WERI-Rb-1 (cell line): ENCODE measurements around the gene CIDEB.
"Not testable (repeated sequence)": the region's sequence is repeated elsewhere in the genome, so short reads cannot be mapped to it uniquely, and the experiment has no call there.

ENCODE experiments used
- DNase-seq: peaks from one replicate; pipeline ENCODE4 v3.0.0-alpha.2; 2020
- H3K27ac ChIP-seq: fragments of 250-450 bp; sonication (Bioruptor Pico); 2 replicates; pipeline ENCODE4 v1.5.1; 2020; ENCODE audit warnings: mild to moderate bottlenecking, moderate library complexity
- H3K27me3 ChIP-seq: fragments of 250-450 bp; sonication (Bioruptor Pico); 2 replicates; pipeline ENCODE4 v1.5.1; 2021; ENCODE audit warnings: mild to moderate bottlenecking, low read depth, moderate library complexity; ENCODE audit not compliant: insufficient read depth, severe bottlenecking
- H3K36me3 ChIP-seq: fragments of 250-450 bp; sonication (Bioruptor Pico); 2 replicates; pipeline ENCODE4 v1.5.1; 2020; ENCODE audit warnings: mild to moderate bottlenecking, moderate library complexity
- H3K4me3 ChIP-seq: 2 replicates; pipeline ENCODE4 v1.5.1; 2011; ENCODE audit warnings: low read depth, mild to moderate bottlenecking, control low read depth, low read length
- H3K9me3 ChIP-seq: fragments of 250-450 bp; sonication (Bioruptor Pico); 2 replicates; pipeline ENCODE4 v1.5.1; 2021; ENCODE audit warnings: mild to moderate bottlenecking, moderate library complexity; ENCODE audit not compliant: severe bottlenecking
- TF ChIP-seq, protein P1 (sequence below): IDR thresholded peaks from 2 replicates; pipeline ENCODE4 v1.5.1; 2011; ENCODE audit warnings: low read depth, mild to moderate bottlenecking, control low read depth, inconsistent platforms, low read length

CIDEB gene

GRCh38 chr14:24307575-24308341, at the start of gene CIDEB:
Gene CIDEB, minus strand, starts transcription at chr14:24307977. Its CDS starts 119 bp downstream, at chr14:24307858.
- peak; percentile 59 for DNase-seq
- Histone ChIP-seq H3K36me3 (peaks cover 46% of the 10 kb centered on the region), H3K4me3 (no peak within 1 kb of the TSS), H3K27me3 (no peaks in the 10 kb centered on the region), H3K27ac (no peak within 1 kb of the TSS), H3K9me3 (no peaks in the 10 kb centered on the region)
- TF ChIP-seq, protein P1, sequence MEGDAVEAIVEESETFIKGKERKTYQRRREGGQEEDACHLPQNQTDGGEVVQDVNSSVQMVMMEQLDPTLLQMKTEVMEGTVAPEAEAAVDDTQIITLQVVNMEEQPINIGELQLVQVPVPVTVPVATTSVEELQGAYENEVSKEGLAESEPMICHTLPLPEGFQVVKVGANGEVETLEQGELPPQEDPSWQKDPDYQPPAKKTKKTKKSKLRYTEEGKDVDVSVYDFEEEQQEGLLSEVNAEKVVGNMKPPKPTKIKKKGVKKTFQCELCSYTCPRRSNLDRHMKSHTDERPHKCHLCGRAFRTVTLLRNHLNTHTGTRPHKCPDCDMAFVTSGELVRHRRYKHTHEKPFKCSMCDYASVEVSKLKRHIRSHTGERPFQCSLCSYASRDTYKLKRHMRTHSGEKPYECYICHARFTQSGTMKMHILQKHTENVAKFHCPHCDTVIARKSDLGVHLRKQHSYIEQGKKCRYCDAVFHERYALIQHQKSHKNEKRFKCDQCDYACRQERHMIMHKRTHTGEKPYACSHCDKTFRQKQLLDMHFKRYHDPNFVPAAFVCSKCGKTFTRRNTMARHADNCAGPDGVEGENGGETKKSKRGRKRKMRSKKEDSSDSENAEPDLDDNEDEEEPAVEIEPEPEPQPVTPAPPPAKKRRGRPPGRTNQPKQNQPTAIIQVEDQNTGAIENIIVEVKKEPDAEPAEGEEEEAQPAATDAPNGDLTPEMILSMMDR, result peak; percentile 80

- no peak overlapping the region for H3K27ac ChIP-seq
- no peak for DNase-seq
- H3K4me3 ChIP-seq, result no peak overlapping the region
- no peaks in the 10 kb centered on the region for H3K27me3 ChIP-seq
- H3K36me3 ChIP-seq, result no peaks in the 10 kb centered on the region
- TF ChIP-seq, protein P1, result no peak
- no peaks in the 10 kb centered on the region for H3K9me3 ChIP-seq
Observed at GRCh38 chr14:24356208-24356607, 48.4 kb upstream of the CIDEB start.

- Histone ChIP-seq H3K9me3 (no peaks in the 10 kb centered on the region), H3K36me3 (no peaks in the 10 kb centered on the region), H3K27me3 (no peaks in the 10 kb centered on the region), H3K4me3 (no peak overlapping the region), H3K27ac (no peak overlapping the region)
- TF ChIP-seq, protein P1, result no peak
- DNase-seq, result no peak
Observed at GRCh38 chr14:24355009-24355408, 47.2 kb upstream of the CIDEB start.

DNA sequence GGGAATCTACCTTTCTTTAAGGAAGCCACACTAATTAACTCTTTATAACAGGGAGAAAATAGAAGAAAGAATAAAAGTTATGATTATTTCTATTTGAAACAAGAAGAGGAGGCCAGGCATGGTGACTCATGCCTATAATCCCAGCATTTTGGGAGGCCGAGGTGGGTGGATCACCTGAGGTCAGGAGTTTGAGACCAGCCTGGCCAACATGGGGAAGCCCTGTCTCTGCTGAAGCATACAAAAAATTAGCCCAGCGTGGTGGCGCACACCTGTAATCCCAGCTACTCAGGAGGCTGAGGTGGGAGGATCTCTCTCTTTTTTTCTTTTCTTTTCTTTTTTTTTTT, 46.7 kb upstream of the CIDEB start:
- H3K27ac ChIP-seq, DNase-seq, H3K36me3 ChIP-seq, H3K27me3 ChIP-seq, H3K4me3 ChIP-seq, H3K9me3 ChIP-seq: not testable (repeated sequence)

DNA sequence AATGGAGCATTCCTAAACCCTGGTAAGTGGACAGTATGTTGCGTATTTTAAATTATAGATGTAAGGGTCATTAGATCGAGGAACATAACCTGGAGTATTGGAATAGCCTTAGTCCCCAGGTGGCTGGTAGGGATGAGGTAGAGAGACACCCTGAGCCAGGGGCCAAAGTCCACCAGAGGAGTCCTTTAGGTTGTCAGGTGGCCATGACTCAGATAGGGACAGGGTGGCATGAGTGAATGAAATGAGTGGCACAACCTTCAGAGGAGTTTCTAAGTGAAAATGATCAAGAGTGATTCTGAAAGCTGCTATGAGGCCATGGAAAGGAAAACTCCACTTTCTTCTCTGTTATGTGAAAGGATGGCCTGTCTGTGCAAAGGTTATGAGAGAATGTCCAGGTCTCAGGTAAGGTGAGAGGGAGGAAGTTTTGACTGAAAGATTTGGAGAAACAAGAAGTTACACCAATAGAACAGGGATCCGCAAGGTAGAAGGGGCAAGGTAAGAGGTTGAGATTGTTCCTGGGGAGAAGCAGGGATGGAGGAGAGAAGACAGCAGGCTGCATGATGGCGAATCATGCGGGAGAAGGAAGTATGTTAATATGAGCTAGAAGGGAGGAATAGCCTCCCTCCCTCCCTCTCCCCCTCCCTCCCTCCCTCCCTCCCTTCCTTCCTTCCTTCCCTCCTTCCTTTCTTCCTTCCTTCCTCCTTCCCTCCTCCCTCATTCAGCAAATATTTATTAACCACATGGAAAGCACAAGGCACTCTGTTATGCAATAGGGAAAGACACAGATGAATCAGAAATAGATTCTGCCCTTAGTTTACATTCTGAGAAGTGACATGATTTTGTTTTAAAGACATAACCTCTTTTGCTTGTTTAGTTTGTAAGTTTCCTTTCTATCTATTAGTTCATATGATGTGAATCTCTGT, 46.0 kb upstream of the CIDEB start:
- TF ChIP-seq, protein P1, result no peak
- Histone ChIP-seq H3K9me3 (no peaks in the 10 kb centered on the region), H3K27ac (no peak overlapping the region), H3K36me3 (no peaks in the 10 kb centered on the region), H3K4me3 (no peak overlapping the region), H3K27me3 (no peaks in the 10 kb centered on the region)
- no peak for DNase-seq

- H3K9me3 ChIP-seq, result no peaks in the 10 kb centered on the region
- no peak for DNase-seq
- TF ChIP-seq, protein P1, result 0 out of 2 replicates have a peak, but pooled peaks have one; percentile 2
- no peak overlapping the region for H3K4me3 ChIP-seq
- H3K27ac ChIP-seq, result no peak overlapping the region
- H3K27me3 ChIP-seq, result no peaks in the 10 kb centered on the region
- H3K36me3 ChIP-seq, result no peaks in the 10 kb centered on the region
Observed at GRCh38 chr14:24351517-24351916, 43.7 kb upstream of the CIDEB start.
